ENCODE measurements around the gene NPR1.
"Not testable (repeated sequence)": the region's sequence is repeated elsewhere in the genome, so short reads cannot be mapped to it uniquely, and the experiment has no call there.

The NPR1 gene

GRCh38 chr1:153659175-153659534 is 19.3 kb upstream of the NPR1 start:
- in situ Hi-C loops (cut with MboI; ENCODE audit: low sequenced_read_pairs, unreplicated experiment): no loop called here
- no peak for DNase-seq (ENCODE audit: low spot score)

DNA sequence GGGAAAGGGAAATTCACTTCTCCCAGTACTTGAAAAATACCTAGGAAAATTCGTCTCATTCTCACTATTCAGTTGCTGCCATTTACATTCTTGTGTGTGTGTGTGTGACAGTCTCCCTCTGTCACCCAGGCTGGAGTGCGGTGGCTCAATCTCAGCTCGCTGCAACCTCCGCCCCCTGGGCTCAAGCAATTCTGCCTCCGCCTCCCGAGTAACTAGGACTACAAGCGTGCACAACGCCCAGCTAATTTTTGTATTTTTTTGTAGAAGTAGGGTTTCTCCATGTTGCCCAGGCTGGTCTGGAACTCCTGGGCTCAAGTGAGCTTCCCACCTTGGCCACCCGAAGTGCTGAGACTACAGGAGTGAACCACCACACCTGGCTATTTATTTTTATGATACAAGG is 18.8 kb upstream of the NPR1 start:
- in situ Hi-C loops (cut with MboI; ENCODE audit: low sequenced_read_pairs, unreplicated experiment): no loop called here
- no peak for DNase-seq (ENCODE audit: low spot score)
- TF ChIP-seq CTCF (IDR thresholded peaks at IDR 0.05; ENCODE audit: borderline replicate concordance, control extremely low read depth, extremely low read depth, insufficient read depth, missing control alignments): no peak

More at GRCh38 chr1:153659175-153659534, 19.3 kb upstream of the NPR1 start:
- TF ChIP-seq CTCF (IDR thresholded peaks at IDR 0.05; ENCODE audit: borderline replicate concordance, control extremely low read depth, extremely low read depth, insufficient read depth, missing control alignments): no peak

DNA sequence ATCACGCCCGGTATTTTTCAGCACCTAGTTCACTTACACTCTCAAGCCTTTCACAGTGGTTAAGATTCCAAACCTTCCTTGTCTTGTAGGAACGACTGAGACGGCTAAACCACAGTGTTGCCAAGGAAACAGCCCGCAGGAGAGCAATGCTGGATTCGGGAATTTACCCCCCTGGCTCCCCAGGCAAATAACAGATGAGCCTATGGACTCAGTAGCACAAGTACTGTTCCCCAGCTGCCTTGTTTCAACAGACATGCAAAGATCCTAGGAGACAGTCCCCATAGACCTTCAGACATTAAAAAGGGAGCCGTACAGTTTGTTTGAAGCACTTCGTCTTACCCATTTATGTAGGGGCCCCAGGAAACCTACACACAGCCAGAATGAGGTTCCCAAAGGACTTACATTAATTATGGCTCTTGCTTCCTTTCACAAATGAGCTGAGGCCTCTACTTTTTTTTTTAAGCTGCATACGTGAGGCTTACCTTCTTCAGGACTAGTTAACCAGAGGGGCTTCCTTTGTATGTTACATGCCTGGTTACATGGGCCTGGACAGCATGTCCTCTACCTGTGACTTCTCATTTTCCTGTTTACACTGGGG is 17.3 kb upstream of the NPR1 start:
- no peak for DNase-seq (ENCODE audit: low spot score)
- in situ Hi-C loops (cut with MboI; ENCODE audit: low sequenced_read_pairs, unreplicated experiment): no loop called here
- TF ChIP-seq CTCF (IDR thresholded peaks at IDR 0.05; ENCODE audit: borderline replicate concordance, control extremely low read depth, extremely low read depth, insufficient read depth, missing control alignments): no peak

- no peak for DNase-seq (ENCODE audit: low spot score)
- in situ Hi-C loops (cut with MboI; ENCODE audit: low sequenced_read_pairs, unreplicated experiment): no loop called here
- TF ChIP-seq CTCF (IDR thresholded peaks at IDR 0.05; ENCODE audit: borderline replicate concordance, control extremely low read depth, extremely low read depth, insufficient read depth, missing control alignments): no peak
Measured at GRCh38 chr1:153662269-153662668, 16.2 kb upstream of the NPR1 start.

- no peak for TF ChIP-seq CTCF (IDR thresholded peaks at IDR 0.05; ENCODE audit: borderline replicate concordance, control extremely low read depth, extremely low read depth, insufficient read depth, missing control alignments)
- in situ Hi-C loops (cut with MboI; ENCODE audit: low sequenced_read_pairs, unreplicated experiment): no loop called here
- DNase-seq (ENCODE audit: low spot score): no peak
Measured at GRCh38 chr1:153663211-153663610, 15.3 kb upstream of the NPR1 start.

DNA sequence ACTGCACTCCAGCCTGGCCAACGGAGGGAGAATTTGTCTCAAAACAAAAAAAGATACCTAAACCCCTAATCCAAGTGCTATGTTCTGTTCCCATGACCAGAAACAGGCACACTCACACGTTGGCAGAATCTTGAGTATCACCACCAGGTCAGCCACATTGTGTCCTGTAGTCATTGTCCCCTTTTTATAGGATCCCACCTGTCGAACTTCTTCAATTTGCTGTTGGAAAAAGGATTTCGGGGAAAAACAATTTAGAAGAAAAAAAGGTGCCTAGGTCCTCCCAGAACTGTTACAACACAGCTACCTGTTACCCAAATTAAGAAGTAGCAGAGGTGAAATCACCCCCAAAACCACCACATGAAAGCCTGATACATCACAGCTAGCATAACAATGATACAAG is 11.0 kb upstream of the NPR1 start:
- TF ChIP-seq CTCF (IDR thresholded peaks at IDR 0.05; ENCODE audit: borderline replicate concordance, control extremely low read depth, extremely low read depth, insufficient read depth, missing control alignments): no peak
- DNase-seq (ENCODE audit: low spot score): no peak
- in situ Hi-C loops (cut with MboI; ENCODE audit: low sequenced_read_pairs, unreplicated experiment): no loop called here

DNA sequence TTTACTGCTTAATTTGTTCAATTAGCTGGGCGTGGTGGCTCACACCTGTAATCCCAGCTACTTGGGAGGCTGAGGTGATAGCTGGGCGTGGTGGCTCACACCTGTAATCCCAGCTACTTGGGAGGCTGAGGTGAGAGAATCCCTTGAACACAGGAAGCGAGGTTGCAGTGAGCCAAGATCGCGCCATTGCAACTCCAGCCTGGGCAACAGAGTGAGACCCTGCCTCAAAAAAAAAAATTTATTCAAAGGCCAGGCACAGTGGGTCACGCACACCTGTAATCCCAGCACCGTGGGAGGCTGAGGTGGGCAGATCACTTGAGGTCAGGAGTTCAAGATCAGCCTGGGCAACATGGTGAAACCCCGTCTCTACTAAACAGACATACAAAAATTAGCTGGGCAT is 9.8 kb upstream of the NPR1 start:
- in situ Hi-C loops (cut with MboI; ENCODE audit: low sequenced_read_pairs, unreplicated experiment); DNase-seq (ENCODE audit: low spot score): not testable (repeated sequence)
